SHP77 treated with DMSO at 0.1 percent for 48 hours (cell line): Measurements from ENCODE around the gene PTAFR.

Experiments used
- DNase-seq: peaks from one replicate; lab custom pipeline; 2025; lab: John Stamatoyannopoulos, UW

PTAFR gene

GRCh38 chr1:28176492-28177470 is at the start of gene PTAFR:
PTAFR (minus strand) TSS chr1:28176690; CDS start chr1:28151021, 25,669 bp downstream.
- no peak for DNase-seq

GRCh38 chr1:28213315-28213714 is 36.8 kb upstream of the PTAFR start:
- no peak for DNase-seq

- no peak for DNase-seq
Measured at GRCh38 chr1:28209700-28210099, 33.2 kb upstream of the PTAFR start.

GRCh38 chr1:28208818-28209441 is 32.4 kb upstream of the PTAFR start:
- peak; percentile 17 for DNase-seq

- no peak for DNase-seq
Measured at GRCh38 chr1:28205243-28205642, 28.8 kb upstream of the PTAFR start.

GRCh38 chr1:28200234-28200873 is 23.9 kb upstream of the PTAFR start:
- no peak for DNase-seq

GRCh38 chr1:28199328-28200233 is 23.1 kb upstream of the PTAFR start:
- DNase-seq: no peak

- no peak for DNase-seq
Measured at GRCh38 chr1:28197682-28198415, 21.4 kb upstream of the PTAFR start.

GRCh38 chr1:28196330-28196729 is 19.8 kb upstream of the PTAFR start:
- DNase-seq: no peak

GRCh38 chr1:28195780-28196179 is 19.3 kb upstream of the PTAFR start:
- DNase-seq: no peak

- DNase-seq: no peak
Measured at GRCh38 chr1:28194326-28195035, 18.0 kb upstream of the PTAFR start.

GRCh38 chr1:28193701-28194161 is 17.2 kb upstream of the PTAFR start:
- no peak for DNase-seq

- DNase-seq: no peak
Measured at GRCh38 chr1:28190996-28191645, 14.6 kb upstream of the PTAFR start.

GRCh38 chr1:28190337-28190979 is 14.0 kb upstream of the PTAFR start:
- DNase-seq: no peak

GRCh38 chr1:28185071-28185470 is 8.6 kb upstream of the PTAFR start:
- no peak for DNase-seq

- no peak for DNase-seq
Measured at GRCh38 chr1:28180306-28181305, 4.1 kb upstream of the PTAFR start.

- no peak for DNase-seq
Measured at GRCh38 chr1:28178690-28179485, 2.4 kb upstream of the PTAFR start.
